IMR-90 (cell line): ENCODE measurements around the gene ESRRB.

ENCODE experiments used
- BHLHE40 ChIP-seq: fragments of 150-350 bp; IDR thresholded peaks from 2 replicates; pipeline ENCODE4 v1.6.1; 2016; ENCODE audit warnings: mild to moderate bottlenecking, low read depth, low read length
- CEBPB ChIP-seq: IDR thresholded peaks from 2 replicates; pipeline ENCODE4 v1.6.1; 2012; ENCODE audit warnings: low read depth, low read length, improper control_type of control experiment
- CHD1 ChIP-seq: IDR thresholded peaks from 2 replicates; pipeline ENCODE4 v1.6.1; 2012; ENCODE audit warnings: low read depth, low read length, improper control_type of control experiment
- CTCF ChIP-seq: conservative IDR thresholded peaks from 2 replicates; pipeline ENCODE4 v1.5.1; 2012; ENCODE audit warnings: mild to moderate bottlenecking, low read depth, low read length, improper control_type of control experiment
- MAFK ChIP-seq: IDR thresholded peaks from 2 replicates; pipeline ENCODE4 v1.6.1; 2012; ENCODE audit warnings: low read depth, low read length, improper control_type of control experiment
- MXI1 ChIP-seq: IDR thresholded peaks from 2 replicates; pipeline ENCODE4 v1.6.1; 2012; ENCODE audit warnings: low read depth, mild to moderate bottlenecking, low read length, moderate library complexity, borderline replicate concordance
- NFE2L2 ChIP-seq: fragments of 150-350 bp; IDR thresholded peaks from 2 replicates; pipeline ENCODE4 v1.6.1; 2016; ENCODE audit warnings: low read depth, mild to moderate bottlenecking, low read length
- RAD21 ChIP-seq: IDR thresholded peaks from 2 replicates; pipeline ENCODE4 v1.6.1; 2012; ENCODE audit warnings: low read length, improper control_type of control experiment
- RFX5 ChIP-seq: IDR thresholded peaks from 2 replicates; pipeline ENCODE4 v1.8.0; 2012; ENCODE audit warnings: low read depth, mild to moderate bottlenecking, low read length, moderate library complexity
- SMC3 ChIP-seq: fragments of 150-350 bp; IDR thresholded peaks from 2 replicates; pipeline ENCODE4 v1.6.1; 2016; ENCODE audit warnings: low read depth, mild to moderate bottlenecking, antibody characterized with exemption, low read length, moderate library complexity
- USF2 ChIP-seq: fragments of 150-350 bp; IDR thresholded peaks from 2 replicates; pipeline ENCODE4 v1.6.1; 2017; ENCODE audit warnings: mild to moderate bottlenecking, antibody characterized with exemption, low read length, low read depth

- no peak for TF ChIP-seq CTCF
- no peak for TF ChIP-seq MAFK
- TF ChIP-seq SMC3 = no peak
- TF ChIP-seq BHLHE40 = no peak
- no peak for TF ChIP-seq NFE2L2
- TF ChIP-seq CEBPB = no peak
- no peak for TF ChIP-seq USF2
- TF ChIP-seq CHD1 = no peak
- no peak for TF ChIP-seq RAD21
- TF ChIP-seq MXI1 = no peak
- no peak for TF ChIP-seq RFX5
Measured at GRCh38 chr14:76420827-76421226, 44.9 kb downstream of the ESRRB start.
